ENCODE results near the gene SLC2A10.

SLC2A10 gene

DNA sequence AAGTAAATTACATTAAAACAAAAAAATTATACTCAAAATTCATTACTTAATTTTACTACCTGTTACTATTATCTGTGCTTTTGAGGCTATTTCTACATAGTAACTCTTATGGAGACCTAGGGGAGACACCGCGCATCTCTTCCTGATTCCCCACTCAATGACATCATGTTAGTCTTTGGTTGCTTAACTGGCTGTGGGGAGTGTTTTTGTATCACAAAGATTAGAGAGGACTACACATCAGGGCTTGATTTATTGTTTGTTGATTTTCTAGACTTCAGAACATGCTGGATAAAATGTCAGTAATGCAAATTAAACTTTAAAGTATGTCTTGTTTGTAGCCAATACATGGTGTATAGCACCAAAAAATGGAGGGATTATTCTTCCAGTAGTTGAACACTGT, 26.0 kb downstream of the SLC2A10 start:
- DNase-seq (ENCODE audit: low read depth) = no peak

- DNase-seq (ENCODE audit: low read depth) = no peak
These were observed 30.2 kb downstream of the SLC2A10 start for GRCh38 chr20:46739431-46740213.

- no peak for DNase-seq (ENCODE audit: low read depth)
These were observed 30.8 kb downstream of the SLC2A10 start for GRCh38 chr20:46740214-46740609.

DNA sequence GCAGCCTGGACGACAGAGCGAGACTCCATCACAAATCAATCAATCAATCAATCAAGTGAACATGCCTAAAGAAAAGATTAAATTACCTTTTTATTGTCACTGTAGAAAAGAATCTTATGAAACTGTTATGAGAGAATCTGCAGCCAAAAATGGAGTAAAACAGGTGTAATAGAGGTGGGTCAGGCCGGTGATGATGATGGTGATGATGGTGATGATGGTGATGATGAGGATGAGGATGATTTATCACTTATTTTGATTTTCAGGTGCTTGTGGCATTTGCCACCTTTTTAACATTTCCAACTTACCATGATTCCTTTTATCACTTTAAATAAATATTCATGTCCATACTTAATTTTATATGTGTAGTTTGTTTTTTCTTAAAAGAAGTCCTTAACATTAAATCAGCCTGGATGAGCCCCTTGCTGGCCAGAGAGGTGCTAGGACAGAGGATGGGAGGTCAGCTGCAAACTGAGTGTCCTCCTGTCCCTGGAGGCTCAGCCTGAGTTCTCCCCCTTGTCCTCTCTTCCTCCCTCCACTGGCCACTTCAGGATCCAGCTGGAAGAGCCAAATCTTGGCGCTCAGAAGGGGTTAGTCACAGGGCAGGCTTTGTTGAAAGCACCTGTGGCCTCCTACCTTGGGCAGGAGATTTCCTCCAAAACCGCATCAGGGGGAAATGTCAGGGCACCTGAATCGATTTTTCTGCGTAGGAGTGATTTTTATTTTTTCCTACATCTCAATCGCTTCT, 32.6 kb downstream of the SLC2A10 start:
- DNase-seq (ENCODE audit: low read depth) = no peak

DNA sequence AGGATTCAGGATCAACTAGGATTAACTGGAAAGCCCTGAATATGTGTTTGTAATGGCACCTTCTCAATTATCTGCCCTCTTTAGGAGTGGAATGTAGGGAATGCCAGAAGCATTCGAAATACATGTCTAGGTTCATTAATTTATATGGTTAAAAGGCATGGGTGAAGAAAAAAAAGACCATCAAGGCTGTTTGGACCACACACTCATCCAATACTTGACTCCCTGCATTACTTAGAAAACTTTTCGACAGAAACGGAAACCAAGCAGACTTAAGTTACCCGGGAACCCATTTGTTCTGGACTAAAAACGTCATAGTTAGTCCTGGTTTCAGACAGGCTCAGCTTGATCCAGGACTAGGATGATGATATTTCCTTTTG, 33.2 kb downstream of the SLC2A10 start:
- DNase-seq (ENCODE audit: low read depth) = no peak

GRCh38 chr20:46743088-46743487, 33.6 kb downstream of the SLC2A10 start:
- no peak for DNase-seq (ENCODE audit: low read depth)

DNA sequence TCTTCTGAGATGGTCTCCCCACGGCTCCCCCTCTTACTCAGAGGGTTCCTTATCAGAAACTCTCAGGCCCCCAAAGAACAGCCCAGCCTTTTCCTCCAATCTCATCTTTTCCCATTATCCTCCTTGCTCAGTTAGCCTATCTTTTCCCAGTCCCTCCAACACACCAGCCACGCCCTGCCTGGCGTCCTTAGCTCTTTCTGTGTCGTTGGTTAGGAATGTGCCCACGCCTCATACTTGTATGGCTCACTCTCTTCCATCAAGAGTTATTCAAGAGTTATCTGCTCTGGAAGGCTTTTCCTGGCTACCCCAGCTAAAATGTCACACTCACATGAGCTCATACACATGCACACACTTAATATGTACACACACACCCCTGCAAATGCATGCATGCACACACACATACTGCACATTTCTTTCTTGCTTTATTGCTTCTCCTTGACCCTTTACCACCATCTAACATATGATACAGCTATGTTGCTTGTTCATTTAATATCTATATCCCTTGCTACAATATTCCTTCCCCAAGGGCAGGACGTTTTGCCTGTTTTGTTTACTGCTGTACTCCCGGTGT, 37.6 kb downstream of the SLC2A10 start:
- DNase-seq (ENCODE audit: low read depth) = no peak

DNA sequence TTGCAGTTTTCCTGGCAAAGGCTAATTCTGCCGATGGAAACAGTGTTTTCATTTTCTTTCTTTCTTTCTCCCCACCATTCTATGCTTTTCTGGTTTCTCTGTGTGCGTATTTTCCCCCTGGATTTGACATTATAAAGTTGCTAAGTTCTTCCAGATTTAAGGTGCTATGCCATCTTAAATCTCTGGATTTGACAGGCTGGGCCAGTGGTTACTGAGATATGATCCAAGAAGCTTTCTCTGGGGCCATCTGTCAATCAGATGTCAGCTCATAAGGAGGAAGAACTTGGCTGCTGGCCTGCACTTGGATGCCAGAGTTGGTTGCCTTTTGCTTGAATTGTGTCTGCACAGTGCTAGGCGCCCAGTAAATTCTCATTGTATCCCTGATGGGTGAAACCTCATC, 39.7 kb downstream of the SLC2A10 start:
- DNase-seq (ENCODE audit: low read depth) = no peak

DNA sequence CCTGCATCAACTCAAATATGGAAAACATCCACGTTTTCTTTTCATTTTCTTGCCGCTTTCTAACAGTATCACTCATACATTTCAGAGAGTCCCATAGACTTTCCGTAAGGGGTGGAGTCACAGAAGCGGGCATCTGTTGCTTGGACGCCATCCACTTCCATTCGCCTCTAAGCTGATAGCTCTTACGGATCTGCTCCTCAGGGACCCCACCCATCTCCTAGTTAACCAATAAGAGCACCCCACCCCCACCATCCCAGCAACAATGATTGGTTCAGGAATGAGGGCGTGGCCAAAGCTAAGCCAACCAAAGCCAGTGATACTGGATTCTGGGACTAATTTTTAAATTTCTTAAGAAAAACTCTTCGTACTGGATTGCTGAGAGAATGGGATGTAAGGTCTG, 42.4 kb downstream of the SLC2A10 start:
- no peak for DNase-seq (ENCODE audit: low read depth)

GRCh38 chr20:46752728-46753127, 43.3 kb downstream of the SLC2A10 start:
- no peak for DNase-seq (ENCODE audit: low read depth)

GRCh38 chr20:46755483-46756413, 46.3 kb downstream of the SLC2A10 start:
- DNase-seq (ENCODE audit: low read depth) = no peak

DNA sequence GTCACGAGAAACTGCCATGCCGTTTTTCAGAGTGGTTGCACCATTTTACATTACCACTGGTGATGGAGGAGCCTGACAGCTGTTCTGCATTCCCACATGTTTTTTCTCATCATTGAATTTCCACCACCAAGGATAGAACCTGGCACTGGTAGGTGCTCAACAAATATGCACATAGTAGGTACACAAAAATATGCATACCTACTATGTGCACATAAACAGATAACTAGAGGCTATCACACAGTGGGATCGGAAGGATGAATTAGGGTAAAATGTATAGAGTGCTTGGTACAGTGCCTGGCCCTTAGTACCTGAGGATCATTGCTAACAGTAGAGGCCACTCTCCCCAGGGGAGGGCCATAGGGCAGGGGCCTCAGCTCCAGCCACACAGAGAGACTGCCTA, 47.0 kb downstream of the SLC2A10 start:
- no peak for DNase-seq (ENCODE audit: low read depth)

DNA sequence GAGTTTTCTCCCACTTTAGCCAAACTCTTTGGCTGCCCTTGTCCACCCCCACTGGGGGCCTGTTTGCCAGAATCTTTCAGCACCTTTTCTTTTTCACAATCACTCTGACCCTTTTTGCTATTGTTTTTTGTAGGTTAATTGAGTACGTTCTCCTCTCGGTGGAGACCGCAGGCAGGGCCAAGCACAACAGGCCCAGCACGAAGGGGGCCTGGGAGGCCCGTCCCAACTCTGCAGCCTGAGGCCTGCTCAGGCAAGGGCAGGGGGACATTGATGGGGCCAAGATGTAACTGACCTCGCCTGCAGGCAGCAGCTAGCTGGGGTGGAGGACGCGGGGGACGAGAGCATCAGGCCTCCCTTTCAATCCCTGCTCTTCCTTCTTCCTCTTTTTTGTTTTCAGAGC, 47.7 kb downstream of the SLC2A10 start:
- no peak for DNase-seq (ENCODE audit: low read depth)

- DNase-seq (ENCODE audit: low read depth) = no peak
These were observed 48.6 kb downstream of the SLC2A10 start for GRCh38 chr20:46757754-46758678.

DNA sequence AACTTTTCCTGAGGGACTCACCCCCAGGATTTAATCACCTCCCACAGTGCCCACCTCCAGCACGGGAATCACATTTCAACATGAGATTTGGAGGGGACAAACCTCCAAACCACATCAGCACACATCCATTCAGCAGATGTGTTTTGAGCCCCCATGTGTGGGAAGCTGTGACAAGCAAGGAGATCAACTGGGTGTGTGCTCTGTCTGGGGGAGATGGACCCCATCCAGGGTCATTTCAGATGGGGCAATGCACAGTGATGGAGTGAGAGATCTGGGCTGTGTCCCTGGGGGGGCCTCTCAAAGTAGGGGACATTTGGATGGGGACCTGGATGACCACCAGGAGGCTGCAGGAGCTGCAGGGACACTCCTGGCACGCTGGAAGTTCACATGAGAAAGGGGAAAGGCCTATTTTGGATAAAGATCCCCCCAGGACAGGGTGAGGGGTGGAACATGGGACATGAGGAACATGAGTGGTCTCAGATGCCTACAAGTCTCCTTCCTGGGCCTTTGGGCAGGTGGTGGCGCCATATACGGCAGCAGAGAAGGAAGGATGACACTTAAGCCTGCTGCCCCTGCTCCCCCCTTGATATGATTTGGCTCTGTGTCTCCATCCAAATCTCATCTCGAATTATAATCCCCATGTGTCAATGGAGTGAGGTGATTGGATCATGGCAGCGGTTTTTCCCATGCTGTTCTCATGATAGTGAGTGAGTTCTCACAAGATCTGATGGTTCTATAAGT, 49.6 kb downstream of the SLC2A10 start:
- DNase-seq (ENCODE audit: low read depth) = no peak

- DNase-seq (ENCODE audit: low read depth) = no peak
These were observed 52.1 kb downstream of the SLC2A10 start for GRCh38 chr20:46761566-46761965.

GRCh38 chr20:46764068-46764467, 54.6 kb downstream of the SLC2A10 start:
- no peak for DNase-seq (ENCODE audit: low read depth)

- DNase-seq (ENCODE audit: low read depth) = no peak
These were observed 56.2 kb downstream of the SLC2A10 start for GRCh38 chr20:46765506-46766120.

DNA sequence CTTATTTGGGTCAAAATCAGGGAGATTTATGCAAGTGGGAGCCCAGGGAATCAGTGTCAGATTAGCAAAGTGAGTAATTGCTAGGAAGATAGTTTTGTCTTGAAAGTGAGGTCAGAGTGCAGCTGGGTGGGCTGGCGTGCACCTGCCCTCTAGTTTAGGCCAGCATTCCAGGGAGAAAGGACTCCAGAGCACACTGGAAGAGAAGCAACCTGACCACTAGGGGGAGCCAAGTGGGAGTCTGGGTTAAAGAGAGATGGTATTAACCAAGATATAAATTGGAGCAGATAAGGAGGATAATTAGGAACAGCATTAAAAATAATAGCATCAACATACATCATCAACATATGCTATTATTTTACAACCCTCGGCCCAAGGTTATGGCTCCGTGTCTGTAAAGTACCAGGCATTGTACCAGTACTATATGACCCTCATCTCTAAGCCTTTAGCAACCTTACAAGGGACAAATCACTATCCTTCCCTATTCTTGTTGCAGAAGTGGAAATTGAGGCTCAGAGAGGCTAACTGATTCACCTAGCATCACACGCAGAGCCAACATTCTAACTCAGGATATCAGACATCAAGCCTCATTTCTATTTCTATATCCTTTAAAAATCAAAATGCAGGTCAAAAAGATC, 57.8 kb downstream of the SLC2A10 start:
- DNase-seq (ENCODE audit: low read depth) = no peak

Measured in stimulated activated CD8-positive, alpha-beta memory T cell treated with anti-CD3 and anti-CD28 coated beads, Interleukin-12 subunit alpha, Interleukin-12 subunit beta, amount 100 ng/mL, for 4 hours (primary cell).